HEK293 (cell line): Measurements from ENCODE around the gene PKNOX2.

Source experiments
- HOXA7 ChIP-seq: sonication (generic); formaldehyde crosslinking; IDR thresholded peaks from 2 replicates; pipeline ENCODE4 v1.8.1; 2022; ENCODE audit warnings: missing genetic modification reagents, borderline replicate concordance
- KLF1 ChIP-seq: fragments of 450-650 bp; formaldehyde crosslinking; IDR thresholded peaks from 2 replicates; pipeline ENCODE4 v1.5.1; 2016; ENCODE audit warnings: missing biosample characterization, missing genetic modification characterization
- SALL2 ChIP-seq: fragments of 450-650 bp; formaldehyde crosslinking; IDR thresholded peaks from 2 replicates; pipeline ENCODE4 v1.5.0; 2017; ENCODE audit warnings: missing biosample characterization, mild to moderate bottlenecking, missing genetic modification characterization, borderline replicate concordance
- ZNF146 ChIP-seq: fragments of 450-650 bp; formaldehyde crosslinking; IDR thresholded peaks from 2 replicates; pipeline ENCODE4 v1.5.1; 2016; ENCODE audit warnings: missing biosample characterization, missing genetic modification characterization
- ZNF792 ChIP-seq: fragments of 450-650 bp; formaldehyde crosslinking; IDR thresholded peaks from 2 replicates; pipeline ENCODE4 v1.5.1; 2016; ENCODE audit warnings: missing biosample characterization, missing genetic modification characterization
- ZSCAN30 ChIP-seq: fragments of 450-650 bp; IDR thresholded peaks from 2 replicates; pipeline ENCODE4 v1.5.1; 2018; ENCODE audit warnings: missing biosample characterization, mild to moderate bottlenecking, missing genetic modification characterization, moderate library complexity
- ZXDB ChIP-seq: fragments of 450-650 bp; formaldehyde crosslinking; IDR thresholded peaks from 2 replicates; pipeline ENCODE4 v1.5.1; 2016; ENCODE audit warnings: missing biosample characterization, missing genetic modification characterization
- TF ChIP-seq, protein P1 (sequence below): fragments of 450-650 bp; formaldehyde crosslinking; IDR thresholded peaks from 2 replicates; pipeline ENCODE4 v1.5.1; 2016; ENCODE audit warnings: missing biosample characterization, missing genetic modification characterization
- TF ChIP-seq, protein P2 (sequence below): sonication (generic); formaldehyde crosslinking; IDR thresholded peaks from 2 replicates; pipeline ENCODE4 v1.8.1; 2022; ENCODE audit warnings: mild to moderate bottlenecking, moderate library complexity, missing genetic modification reagents
- TF ChIP-seq, protein P3 (sequence below): fragments of 450-650 bp; formaldehyde crosslinking; IDR thresholded peaks from 2 replicates; pipeline ENCODE4 v1.5.1; 2016; ENCODE audit warnings: missing biosample characterization, missing genetic modification characterization

DNA sequence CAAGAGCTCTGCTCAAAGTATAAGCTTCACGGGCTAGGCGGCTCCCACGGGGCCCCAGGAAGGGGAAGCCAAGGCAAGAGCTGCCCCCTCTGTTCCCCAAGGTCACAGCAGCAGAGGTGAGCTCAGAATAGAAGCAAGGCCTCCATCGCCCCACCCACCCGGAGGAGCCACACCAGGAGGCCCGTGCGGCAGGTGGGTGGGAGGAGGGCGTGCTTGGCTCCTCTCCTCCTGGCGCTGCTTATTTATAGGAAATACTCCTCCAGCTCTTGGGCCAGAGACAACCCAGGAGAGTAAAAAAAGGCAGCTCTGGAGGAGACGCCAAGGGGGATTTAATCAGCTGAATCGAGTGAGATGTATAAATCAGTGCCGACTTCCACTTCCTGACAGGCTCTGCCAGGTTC is 243.8 kb downstream of the PKNOX2 start:
- no peak for TF ChIP-seq ZXDB (tag by site-specific recombination)
- TF ChIP-seq, protein P1, sequence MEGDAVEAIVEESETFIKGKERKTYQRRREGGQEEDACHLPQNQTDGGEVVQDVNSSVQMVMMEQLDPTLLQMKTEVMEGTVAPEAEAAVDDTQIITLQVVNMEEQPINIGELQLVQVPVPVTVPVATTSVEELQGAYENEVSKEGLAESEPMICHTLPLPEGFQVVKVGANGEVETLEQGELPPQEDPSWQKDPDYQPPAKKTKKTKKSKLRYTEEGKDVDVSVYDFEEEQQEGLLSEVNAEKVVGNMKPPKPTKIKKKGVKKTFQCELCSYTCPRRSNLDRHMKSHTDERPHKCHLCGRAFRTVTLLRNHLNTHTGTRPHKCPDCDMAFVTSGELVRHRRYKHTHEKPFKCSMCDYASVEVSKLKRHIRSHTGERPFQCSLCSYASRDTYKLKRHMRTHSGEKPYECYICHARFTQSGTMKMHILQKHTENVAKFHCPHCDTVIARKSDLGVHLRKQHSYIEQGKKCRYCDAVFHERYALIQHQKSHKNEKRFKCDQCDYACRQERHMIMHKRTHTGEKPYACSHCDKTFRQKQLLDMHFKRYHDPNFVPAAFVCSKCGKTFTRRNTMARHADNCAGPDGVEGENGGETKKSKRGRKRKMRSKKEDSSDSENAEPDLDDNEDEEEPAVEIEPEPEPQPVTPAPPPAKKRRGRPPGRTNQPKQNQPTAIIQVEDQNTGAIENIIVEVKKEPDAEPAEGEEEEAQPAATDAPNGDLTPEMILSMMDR (tag by site-specific recombination): no peak
- TF ChIP-seq ZSCAN30 (tag by site-specific recombination): no peak
- no peak for TF ChIP-seq HOXA7
- no peak for TF ChIP-seq ZNF146 (tag by site-specific recombination)
- no peak for TF ChIP-seq SALL2 (tag by site-specific recombination)
- no peak for TF ChIP-seq ZNF792 (tag by site-specific recombination)
- no peak for TF ChIP-seq KLF1 (tag by site-specific recombination)
- TF ChIP-seq, protein P2, sequence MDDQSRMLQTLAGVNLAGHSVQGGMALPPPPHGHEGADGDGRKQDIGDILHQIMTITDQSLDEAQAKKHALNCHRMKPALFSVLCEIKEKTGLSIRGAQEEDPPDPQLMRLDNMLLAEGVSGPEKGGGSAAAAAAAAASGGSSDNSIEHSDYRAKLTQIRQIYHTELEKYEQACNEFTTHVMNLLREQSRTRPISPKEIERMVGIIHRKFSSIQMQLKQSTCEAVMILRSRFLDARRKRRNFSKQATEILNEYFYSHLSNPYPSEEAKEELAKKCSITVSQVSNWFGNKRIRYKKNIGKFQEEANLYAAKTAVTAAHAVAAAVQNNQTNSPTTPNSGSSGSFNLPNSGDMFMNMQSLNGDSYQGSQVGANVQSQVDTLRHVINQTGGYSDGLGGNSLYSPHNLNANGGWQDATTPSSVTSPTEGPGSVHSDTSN (CRISPR knock-in tag): no peak
- TF ChIP-seq, protein P3, sequence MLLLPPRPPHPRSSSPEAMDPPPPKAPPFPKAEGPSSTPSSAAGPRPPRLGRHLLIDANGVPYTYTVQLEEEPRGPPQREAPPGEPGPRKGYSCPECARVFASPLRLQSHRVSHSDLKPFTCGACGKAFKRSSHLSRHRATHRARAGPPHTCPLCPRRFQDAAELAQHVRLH (tag by site-specific recombination): no peak
